ENCODE data around the gene ARID1B. TPM values are rescaled to one million over a fixed set of nuclear protein-coding genes. Genes with fewer than 3 reads are reported as not detected.
A peak's percentile ranks its signal among the peaks of the same experiment; 100 is the strongest.

Gene ARID1B
- total and polyA plus RNA-seq, 9 of the 15 experiments (the other 6 are each of a cell fraction or from before 2014, with no cell fraction given), result 12.5 to 50.5 (median 25.8) TPM

GRCh38 chr6:156852147-156852857 lies 75.1 kb downstream of the ARID1B start:
- Histone ChIP-seq H3K9me3 (replicated peaks; ENCODE audit: control insufficient read depth, insufficient read depth, low read depth, low read length) (no peaks in the 10 kb centered on the region), H3K27ac (ENCODE audit: extremely low read depth, low read depth, low read length) (no peak overlapping the region), H3K9me1 (ENCODE audit: control insufficient read depth, insufficient read depth, low read length) (no peaks in the 10 kb centered on the region), H3K4me3 (no peak overlapping the region), H3K4me1 (replicated peaks in 1 of 2; ENCODE audit: control insufficient read depth in 2 of 2, insufficient read depth in 2 of 2, low read length in 2 of 2) (peaks cover 15 to 60% of the 10 kb centered on the region in 2 experiments; a peak in 4 of 5 replicates), H3K9ac (ENCODE audit: insufficient read depth in 1 of 2, low read depth in 2 of 2, low read length in 2 of 2) (no peak overlapping the region), H3K36me3 (ENCODE audit: control insufficient read depth, insufficient read depth, low read length) (no peaks in the 10 kb centered on the region; the same call in 2 of the 3 replicates), H3K79me2 (ENCODE audit: control insufficient read depth, insufficient read depth, low read length) (peaks cover 100% of the 10 kb centered on the region), H3K27me3 (ENCODE audit: control insufficient read depth in 2 of 2, insufficient read depth in 2 of 2, low read length in 2 of 2) (no peaks in the 10 kb centered on the region), H2AFZ (ENCODE audit: low read depth, low read length) (no peak overlapping the region), H3K4me2 (ENCODE audit: insufficient read depth, low read length) (no peak overlapping the region), H4K20me1 (replicated peaks; ENCODE audit: control insufficient read depth, insufficient read depth, low read length) (0 out of 2 replicates have a peak, but pooled peaks cover 5% of the 10 kb centered on the region)
- BruUV-seq (replicated peaks), result no TSS peak
- no peak for TF ChIP-seq ZNF316 (IDR thresholded peaks at IDR 0.05)
- POLR2A ChIA-PET, result interaction anchor here (0.5 to 1.7 kb wide), 4 partner anchors 12 to 257 kb away, joined by 3 to 7 read pairs (median 4); no protein-coding TSS in a partner anchor
- intact Hi-C loops (cut with micrococcal nuclease) (loop anchor here (5.0 kb wide), 1 partner anchor 70 kb away; no protein-coding TSS in a partner anchor), in situ Hi-C loops (cut with MboI) (no loop called here)
- CTCF ChIA-PET (ENCODE audit: low intra/inter-chr PET ratio), result interaction anchor here (0.6 kb wide), 1 partner anchor 166 kb away, joined by 3 read pairs; no protein-coding TSS in a partner anchor
- FAIRE-seq, result no peak
- 76% methylated on average over 9 of the region's 9 CpGs for WGBS (ENCODE audit: insufficient coverage, low coverage, missing lambda C conversion rate)
- no peak for ATAC-seq
- no peak for DNase-seq (ENCODE audit: extremely low read depth in 1 of 4, low spot score in 3 of 4)

GRCh38 chr6:156852858-156853216 lies 75.7 kb downstream of the ARID1B start:
- Histone ChIP-seq H3K27me3 (ENCODE audit: control insufficient read depth in 2 of 2, insufficient read depth in 2 of 2, low read length in 2 of 2) (no peaks in the 10 kb centered on the region), H3K27ac (ENCODE audit: extremely low read depth, low read depth, low read length) (no peak overlapping the region), H3K4me1 (replicated peaks in 1 of 2; ENCODE audit: control insufficient read depth in 2 of 2, insufficient read depth in 2 of 2, low read length in 2 of 2) (peaks cover 15 to 60% of the 10 kb centered on the region in 2 experiments; a peak in 4 of 5 replicates), H3K4me3 (no peak overlapping the region), H3K4me2 (ENCODE audit: insufficient read depth, low read length) (no peak overlapping the region), H3K9me3 (replicated peaks; ENCODE audit: control insufficient read depth, insufficient read depth, low read depth, low read length) (no peaks in the 10 kb centered on the region), H3K9me1 (ENCODE audit: control insufficient read depth, insufficient read depth, low read length) (no peaks in the 10 kb centered on the region), H3K9ac (ENCODE audit: insufficient read depth in 1 of 2, low read depth in 2 of 2, low read length in 2 of 2) (no peak overlapping the region), H4K20me1 (replicated peaks; ENCODE audit: control insufficient read depth, insufficient read depth, low read length) (0 out of 2 replicates have a peak, but pooled peaks cover 5% of the 10 kb centered on the region), H3K79me2 (ENCODE audit: control insufficient read depth, insufficient read depth, low read length) (peaks cover 100% of the 10 kb centered on the region), H2AFZ (ENCODE audit: low read depth, low read length) (no peak overlapping the region), H3K36me3 (ENCODE audit: control insufficient read depth, insufficient read depth, low read length) (no peaks in the 10 kb centered on the region; the same call in 2 of the 3 replicates)
- BruUV-seq (replicated peaks), result no TSS peak
- in situ Hi-C loops (cut with MboI), result no loop called here
- ATAC-seq, result no peak
- FAIRE-seq, result no peak
- intact Hi-C loops (cut with micrococcal nuclease), result loop anchor here (5.0 kb wide), 1 partner anchor 71 kb away; no protein-coding TSS in a partner anchor
- POLR2A ChIA-PET, result interaction anchor here (0.5 to 2.6 kb wide), 5 partner anchors 13 to 257 kb away, joined by 3 to 8 read pairs (median 5); no protein-coding TSS in a partner anchor
- DNase-seq (ENCODE audit: extremely low read depth in 1 of 4, low spot score in 3 of 4), result peak in 1 of 4 experiments; percentile 5
- CTCF ChIA-PET (ENCODE audit: low intra/inter-chr PET ratio), result no interaction called here
- TF ChIP-seq ZNF3 (CRISPR knock-in tag; IDR thresholded peaks at IDR 0.05) (no peak), CHCHD3 (CRISPR knock-in tag; IDR thresholded peaks at IDR 0.05) (0 out of 2 replicates have a peak, but pooled peaks have one; percentile 22), CBX1 (IDR thresholded peaks at IDR 0.05; ENCODE audit: low read depth) (no peak)
- 68% methylated on average over 1 of the region's 1 CpG for WGBS (ENCODE audit: insufficient coverage, low coverage, missing lambda C conversion rate)
